Smooth muscle cell of the brain vasculature (primary cell): ENCODE measurements around the gene CFAP410.
"Not testable (repeated sequence)": the region's sequence is repeated elsewhere in the genome, so short reads cannot be mapped to it uniquely, and the experiment has no call there.

ENCODE experiments used
- DNase-seq: peaks from one replicate; pipeline ENCODE4 v3.0.0-alpha.2; 2012; ENCODE audit warnings: low read depth, low spot score

The CFAP410 gene

GRCh38 chr21:44370027-44370735 is 31.0 kb upstream of the CFAP410 start:
- no peak for DNase-seq

- DNase-seq: no peak
Observed at GRCh38 chr21:44368711-44369446, 29.7 kb upstream of the CFAP410 start.

- no peak for DNase-seq
Observed at GRCh38 chr21:44366586-44367211, 27.5 kb upstream of the CFAP410 start.

GRCh38 chr21:44365967-44366585 is 26.9 kb upstream of the CFAP410 start:
- no peak for DNase-seq

GRCh38 chr21:44365251-44365966 is 26.2 kb upstream of the CFAP410 start:
- DNase-seq: no peak

- DNase-seq: no peak
Observed at GRCh38 chr21:44364151-44365053, 25.2 kb upstream of the CFAP410 start.

- DNase-seq: no peak
Observed at GRCh38 chr21:44363278-44363677, 24.1 kb upstream of the CFAP410 start.

GRCh38 chr21:44361903-44362302 is 22.7 kb upstream of the CFAP410 start:
- not testable (repeated sequence) for DNase-seq

- no peak for DNase-seq
Observed at GRCh38 chr21:44360159-44360558, 21.0 kb upstream of the CFAP410 start.

GRCh38 chr21:44359396-44359795 is 20.2 kb upstream of the CFAP410 start:
- DNase-seq: no peak

- no peak for DNase-seq
Observed at GRCh38 chr21:44357064-44357837, 18.1 kb upstream of the CFAP410 start.

- DNase-seq: no peak
Observed at GRCh38 chr21:44356636-44357035, 17.4 kb upstream of the CFAP410 start.

GRCh38 chr21:44356160-44356559 is 17.0 kb upstream of the CFAP410 start:
- no peak for DNase-seq

- DNase-seq: no peak
Observed at GRCh38 chr21:44354775-44355771, 15.9 kb upstream of the CFAP410 start.

- DNase-seq: no peak
Observed at GRCh38 chr21:44354001-44354405, 14.8 kb upstream of the CFAP410 start.

GRCh38 chr21:44353191-44353970 is 14.2 kb upstream of the CFAP410 start, which contains the start of gene TRPM2:
Gene TRPM2, plus strand, starts transcription at chr21:44353621. Its CDS starts 80 bp downstream, at chr21:44353701.
- no peak for DNase-seq

GRCh38 chr21:44352253-44352860 is 13.2 kb upstream of the CFAP410 start:
- DNase-seq: no peak
